Thyroid gland (tissue), 4 donors: ENCODE results near the gene PDGFRB. TPM values are rescaled to one million over a fixed set of nuclear protein-coding genes. Genes with fewer than 3 reads are reported as not detected.

Experiments used
- DNase-seq, 2 donors: peaks; one replicate each; pipeline ENCODE4 v3.0.0-alpha.2; 2019
- H3K27ac ChIP-seq, 3 donors: fragments of 200-600 bp; sonication (generic); 1 replicate in 2 of 3; 2 replicates in 1 of 3; pipeline ENCODE4 v1.5.1; 2016 to 2019; ENCODE audit warnings: mild to moderate bottlenecking in 1 of 3, moderate library complexity in 1 of 3
- H3K27me3 ChIP-seq: fragments of 200-600 bp; sonication (generic); one replicate; pipeline ENCODE4 v1.5.1; 2019
- H3K36me3 ChIP-seq, 2 donors: fragments of 200-600 bp; sonication (generic); one replicate each; pipeline ENCODE4 v1.5.1; 2016 to 2019
- H3K4me1 ChIP-seq, 2 donors: fragments of 200-600 bp; sonication (generic); one replicate each; pipeline ENCODE4 v1.5.1; 2017 to 2019
- H3K4me3 ChIP-seq, 3 donors: fragments of 200-600 bp; sonication (generic); replicated peaks in 1 of 3; 1 replicate in 2 of 3; 2 replicates in 1 of 3; pipeline ENCODE4 v1.5.1; 2016; ENCODE audit warnings: mild to moderate bottlenecking in 1 of 3
- H3K9me3 ChIP-seq: fragments of 200-600 bp; sonication (generic); one replicate; pipeline ENCODE4 v1.5.1; 2017
- CTCF ChIP-seq, 6 experiments: fragments of 200-600 bp in 3 of 6; fragments of 450-650 bp in 3 of 6; sonication (generic) in 3 of 6; IDR thresholded peaks; one replicate each; pipeline ENCODE4 v1.5.1; 2016 to 2019; ENCODE audit warnings: antibody characterized with exemption in 6 of 6, mild to moderate bottlenecking in 2 of 6, inconsistent platforms in 1 of 6, moderate library complexity in 1 of 6
- POLR2A ChIP-seq, 2 donors: fragments of 450-650 bp; IDR thresholded peaks; one replicate each; pipeline ENCODE4 v1.6.1; 2017; ENCODE audit warnings: antibody characterized with exemption in 2 of 2, mild to moderate bottlenecking in 2 of 2, moderate library complexity in 1 of 2
- WGBS, 2 donors: methylation state at CpG; one replicate each; pipeline ENCODE4 v1.1.5; 2017; 5-methylcytosine and 5-hydroxymethylcytosine counted together
- intact Hi-C: fragments of 100-400 bp; cut with DNase I; formaldehyde crosslinking; loops from one replicate; pipeline ENCODE4 v1.15.1; 2023
- total RNA-seq, 4 donors: library from RNA; depleted of rRNA; stranded (reverse); fragments of >200 nt; gene quantifications; one replicate each; pipeline ENCODE4 v1.2.3, GENCODE V29; 2016

PDGFRB gene
- total RNA-seq, 4 donors from 2014 or later: 47.3 to 108 (median 84.8) TPM

DNA sequence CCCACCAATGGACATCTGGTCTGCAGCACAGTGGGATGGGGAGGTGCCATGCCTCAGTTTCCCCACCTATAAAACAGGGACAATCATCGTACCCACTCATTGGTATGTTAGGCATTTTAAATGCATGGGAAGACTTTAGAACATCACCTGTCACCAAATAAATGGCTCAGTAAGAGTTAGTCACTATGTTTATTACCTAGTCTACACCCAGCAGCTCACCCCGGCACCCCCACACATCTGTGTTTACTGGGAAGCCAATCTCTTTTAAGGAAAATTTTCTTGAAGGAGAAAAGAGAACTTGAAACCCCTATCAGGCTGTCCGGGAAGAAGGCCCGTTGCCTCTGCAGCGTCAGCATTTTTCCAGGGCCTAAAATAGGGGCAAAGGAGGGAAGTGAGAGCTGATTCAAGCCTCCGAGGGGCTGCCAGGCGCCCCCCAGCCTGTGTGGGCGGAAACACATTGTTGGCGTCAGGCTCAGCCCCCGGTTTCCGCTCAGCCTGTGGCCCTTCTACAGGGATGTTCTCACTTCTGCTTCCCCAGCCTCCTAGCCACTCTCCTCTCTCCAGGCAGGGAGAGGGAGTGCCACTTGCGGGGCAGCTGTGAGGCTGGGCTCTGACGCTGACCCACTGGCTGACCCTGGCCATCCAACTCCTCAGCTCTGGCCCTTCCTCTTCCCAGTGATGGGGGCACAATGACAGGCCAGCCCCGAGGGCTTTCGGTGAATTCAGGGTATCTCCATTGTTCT, 73.9 kb downstream of the PDGFRB start:
- Histone ChIP-seq H3K4me3 (no peak overlapping the region), H3K27ac (no peak overlapping the region)
- DNase-seq: peak in 1 of 2 donors; percentile 20

GRCh38 chr5:150080696-150081435, 74.8 kb downstream of the PDGFRB start:
- TF ChIP-seq POLR2A (IDR thresholded peaks at IDR 0.05) (no peak), CTCF (IDR thresholded peaks at IDR 0.05) (no peak)
- H3K4me3 ChIP-seq: no peak overlapping the region
- no peak overlapping the region for H3K27ac ChIP-seq
- no peaks in the 10 kb centered on the region for H3K36me3 ChIP-seq
- DNase-seq: no peak
- intact Hi-C loops: no loop called here
- H3K9me3 ChIP-seq: no peaks in the 10 kb centered on the region
- WGBS, 2 donors: 74 to 84% methylated on average over 12 to 15 of the region's 15 CpGs
- H3K4me1 ChIP-seq: peaks cover 0 to 5% of the 10 kb centered on the region in 2 donors
- H3K27me3 ChIP-seq: no peaks in the 10 kb centered on the region

More for the DNA sequence above, 73.9 kb downstream of the PDGFRB start:
- no peak for TF ChIP-seq CTCF (IDR thresholded peaks at IDR 0.05)
- no peak for TF ChIP-seq POLR2A (IDR thresholded peaks at IDR 0.05)
- H3K9me3 ChIP-seq: no peaks in the 10 kb centered on the region
- no peaks in the 10 kb centered on the region for H3K36me3 ChIP-seq
- 26 to 30% methylated on average over 13 to 15 of the region's 15 CpGs for WGBS, 2 donors
- intact Hi-C loops: no loop called here
- H3K4me1 ChIP-seq: peaks cover 0 to 5% of the 10 kb centered on the region in 2 donors
- no peaks in the 10 kb centered on the region for H3K27me3 ChIP-seq

- intact Hi-C loops: no loop called here
Observed at GRCh38 chr5:150079909-150080461, 75.7 kb downstream of the PDGFRB start.

DNA sequence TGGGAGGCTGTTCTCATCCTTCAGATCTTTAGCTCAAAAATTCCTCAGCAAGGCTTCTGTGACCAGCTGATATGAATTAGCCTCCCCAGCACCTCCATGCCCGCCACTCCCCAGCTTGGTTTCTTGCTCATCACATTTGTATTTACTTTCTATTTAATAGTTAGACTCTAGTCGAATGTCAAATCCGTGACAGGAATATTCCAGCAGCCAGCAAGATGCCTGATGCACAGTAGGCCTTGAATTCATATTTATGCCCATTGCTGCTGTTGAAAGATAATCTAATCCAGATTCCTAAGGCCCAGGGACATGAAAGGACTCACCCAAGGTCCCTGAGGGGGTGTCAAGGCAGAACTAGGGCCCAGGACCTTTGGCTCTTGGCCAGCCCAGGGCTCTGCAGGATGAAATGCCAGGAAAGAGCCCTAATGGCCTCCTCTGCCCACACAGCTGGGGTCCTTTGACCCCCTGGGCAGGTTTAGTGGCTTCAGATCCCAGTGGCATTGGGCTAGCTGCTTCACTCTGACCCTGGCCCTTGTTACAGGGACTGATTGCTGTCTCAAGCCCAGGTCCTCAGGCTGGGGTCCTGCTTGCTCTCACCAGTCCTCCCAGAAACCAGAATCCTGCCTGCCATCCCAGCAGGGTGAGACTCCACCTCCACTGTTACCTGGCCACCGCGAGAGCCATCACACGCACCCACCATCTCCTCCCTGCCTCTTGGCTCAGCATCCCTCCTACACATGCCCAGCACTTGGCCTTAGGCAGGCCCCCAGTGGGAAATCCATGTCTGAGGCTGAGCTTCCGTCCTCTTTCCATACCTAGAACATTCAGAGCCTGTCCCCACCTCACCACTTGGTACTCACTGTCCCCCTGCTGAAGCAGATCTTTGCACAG, 76.6 kb downstream of the PDGFRB start:
- H3K36me3 ChIP-seq: no peaks in the 10 kb centered on the region
- no peaks in the 10 kb centered on the region for H3K27me3 ChIP-seq
- TF ChIP-seq POLR2A (IDR thresholded peaks at IDR 0.05) (no peak), CTCF (IDR thresholded peaks at IDR 0.05) (no peak)
- no peaks in the 10 kb centered on the region for H3K9me3 ChIP-seq
- DNase-seq: no peak
- H3K4me1 ChIP-seq: peaks cover 0 to 5% of the 10 kb centered on the region in 2 donors
- WGBS, 2 donors: 89 to 91% methylated on average over 7 of the region's 7 CpGs
- intact Hi-C loops: no loop called here
- H3K27ac ChIP-seq: no peak overlapping the region
- H3K4me3 ChIP-seq: no peak overlapping the region

More at GRCh38 chr5:150079909-150080461, 75.7 kb downstream of the PDGFRB start:
- Histone ChIP-seq H3K36me3 (no peaks in the 10 kb centered on the region), H3K4me3 (no peak overlapping the region), H3K4me1 (peaks cover 0 to 5% of the 10 kb centered on the region in 2 donors), H3K9me3 (no peaks in the 10 kb centered on the region), H3K27ac (no peak overlapping the region), H3K27me3 (no peaks in the 10 kb centered on the region)
- no peak for DNase-seq
- TF ChIP-seq POLR2A (IDR thresholded peaks at IDR 0.05): no peak
- no peak for TF ChIP-seq CTCF (IDR thresholded peaks at IDR 0.05)
- 91 to 96% methylated on average over 15 to 17 of the region's 19 CpGs for WGBS, 2 donors
